Measurements from ENCODE around the gene THRB.

DNA sequence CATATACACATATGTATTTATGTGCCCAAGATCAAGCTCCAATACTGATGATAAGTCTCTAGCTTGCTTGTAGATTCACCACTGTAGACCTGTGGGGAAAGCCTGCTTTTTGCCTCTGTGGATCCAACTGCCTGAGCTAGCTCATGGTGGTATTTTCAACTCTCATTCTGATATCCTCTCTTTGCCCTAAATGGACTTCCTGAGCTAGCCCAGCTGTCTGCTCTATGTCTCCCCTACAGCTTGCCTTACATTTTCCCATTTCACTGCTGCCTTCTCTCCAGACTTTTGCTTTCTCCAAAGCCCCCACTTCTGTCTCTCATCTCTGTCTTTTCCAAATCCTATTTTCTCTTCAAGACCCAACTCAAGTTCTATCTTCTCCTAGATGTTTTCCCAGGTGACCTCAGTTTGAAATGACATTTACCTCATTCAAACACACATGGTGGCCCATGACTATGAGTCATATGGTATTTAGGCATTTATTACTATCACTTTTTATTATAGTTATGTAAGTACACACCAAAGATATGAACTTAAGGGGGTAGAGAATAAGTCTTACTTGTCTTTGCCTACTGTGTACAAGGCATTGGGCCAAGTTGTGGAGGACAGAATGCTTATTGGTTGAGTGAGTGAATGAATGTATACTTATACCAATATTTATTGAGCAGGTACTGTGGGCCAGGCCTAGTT is 357.9 kb downstream of the THRB start:
- TF ChIP-seq, protein P1, sequence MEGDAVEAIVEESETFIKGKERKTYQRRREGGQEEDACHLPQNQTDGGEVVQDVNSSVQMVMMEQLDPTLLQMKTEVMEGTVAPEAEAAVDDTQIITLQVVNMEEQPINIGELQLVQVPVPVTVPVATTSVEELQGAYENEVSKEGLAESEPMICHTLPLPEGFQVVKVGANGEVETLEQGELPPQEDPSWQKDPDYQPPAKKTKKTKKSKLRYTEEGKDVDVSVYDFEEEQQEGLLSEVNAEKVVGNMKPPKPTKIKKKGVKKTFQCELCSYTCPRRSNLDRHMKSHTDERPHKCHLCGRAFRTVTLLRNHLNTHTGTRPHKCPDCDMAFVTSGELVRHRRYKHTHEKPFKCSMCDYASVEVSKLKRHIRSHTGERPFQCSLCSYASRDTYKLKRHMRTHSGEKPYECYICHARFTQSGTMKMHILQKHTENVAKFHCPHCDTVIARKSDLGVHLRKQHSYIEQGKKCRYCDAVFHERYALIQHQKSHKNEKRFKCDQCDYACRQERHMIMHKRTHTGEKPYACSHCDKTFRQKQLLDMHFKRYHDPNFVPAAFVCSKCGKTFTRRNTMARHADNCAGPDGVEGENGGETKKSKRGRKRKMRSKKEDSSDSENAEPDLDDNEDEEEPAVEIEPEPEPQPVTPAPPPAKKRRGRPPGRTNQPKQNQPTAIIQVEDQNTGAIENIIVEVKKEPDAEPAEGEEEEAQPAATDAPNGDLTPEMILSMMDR (IDR thresholded peaks at IDR 0.05), result no peak
- TF ChIP-seq PRRX2 (CRISPR knock-in tag; IDR thresholded peaks at IDR 0.05), result no peak
- TF ChIP-seq, protein P2, sequence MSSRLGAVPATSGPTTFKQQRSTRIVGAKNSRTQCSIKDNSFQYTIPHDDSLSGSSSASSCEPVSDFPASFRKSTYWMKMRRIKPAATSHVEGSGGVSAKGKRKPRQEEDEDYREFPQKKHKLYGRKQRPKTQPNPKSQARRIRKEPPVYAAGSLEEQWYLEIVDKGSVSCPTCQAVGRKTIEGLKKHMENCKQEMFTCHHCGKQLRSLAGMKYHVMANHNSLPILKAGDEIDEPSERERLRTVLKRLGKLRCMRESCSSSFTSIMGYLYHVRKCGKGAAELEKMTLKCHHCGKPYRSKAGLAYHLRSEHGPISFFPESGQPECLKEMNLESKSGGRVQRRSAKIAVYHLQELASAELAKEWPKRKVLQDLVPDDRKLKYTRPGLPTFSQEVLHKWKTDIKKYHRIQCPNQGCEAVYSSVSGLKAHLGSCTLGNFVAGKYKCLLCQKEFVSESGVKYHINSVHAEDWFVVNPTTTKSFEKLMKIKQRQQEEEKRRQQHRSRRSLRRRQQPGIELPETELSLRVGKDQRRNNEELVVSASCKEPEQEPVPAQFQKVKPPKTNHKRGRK (CRISPR knock-in tag; IDR thresholded peaks at IDR 0.05; ENCODE audit: borderline replicate concordance), result no peak
